K562 (cell line): Measurements from ENCODE around the gene ZBTB16. TPM values are rescaled to one million over a fixed set of nuclear protein-coding genes. Genes with fewer than 3 reads are reported as not detected.

Experiments used
- ATAC-seq: fragments of 200-7000 bp; cut with Tn5 transposase; 3 replicates; pipeline ENCODE4 v1.9.1; 2020; ENCODE audit warnings: moderate library complexity
- BruUV-seq: library from RNA; stranded (reverse); fragments of 400-500 nt; replicated peaks from 2 replicates; lab custom pipeline; 2021; lab: Mats Ljungman, UMichigan
- CTCF ChIA-PET: fragments of 300-600 bp; formaldehyde crosslinking; extraction: SDS; loops from one replicate; lab custom pipeline; 2021; ENCODE audit warnings: low intra/inter-chr PET ratio; lab: Yijun Ruan, JAX
- POLR2A ChIA-PET: fragments of 300-600, 350-650 bp; sonication (Branson Sonifier 250); formaldehyde crosslinking; extraction: SDS; loops from one replicate; lab custom pipeline; 2021; ENCODE audit warnings: antibody characterized with exemption, inconsistent platforms; lab: Yijun Ruan, JAX
- DNase-seq, 4 experiments: peaks; one replicate each; pipeline versions ENCODE4 v3.0.0 to v3.0.0-alpha.2; 2011 to 2018; ENCODE audit warnings: low spot score in 3 of 4, mixed read lengths in 3 of 4; ENCODE audit errors: extremely low read depth in 1 of 4
- FAIRE-seq: peaks from 2 replicates; lab custom pipeline; 2011; peaks lifted over from hg19 to GRCh38; lab: Jason Lieb, UNC
- H2AFZ ChIP-seq: 2 replicates; pipeline ENCODE4 v1.6.0; 2011; ENCODE audit warnings: low read depth, low read length, control low read depth, inconsistent platforms
- H3K27ac ChIP-seq: fragments of 200-600 bp; 3 replicates; pipeline ENCODE4 v1.8.0; 2011; ENCODE audit warnings: low read depth, mild to moderate bottlenecking, control low read depth, inconsistent platforms, low read length, moderate library complexity, mixed read lengths; ENCODE audit errors: extremely low read depth
- H3K27me3 ChIP-seq, 2 experiments: fragments of 300-600 bp in 1 of 2; 2 replicates in 1 of 2; 3 replicates in 1 of 2; pipeline versions ENCODE4 v1.6.0 to v1.8.0; 2011; ENCODE audit warnings: inconsistent platforms in 2 of 2, low read length in 2 of 2, mild to moderate bottlenecking in 1 of 2, mixed read lengths in 1 of 2, moderate library complexity in 1 of 2; ENCODE audit not compliant: control insufficient read depth in 2 of 2, insufficient read depth in 2 of 2
- H3K36me3 ChIP-seq: fragments of 300-600 bp; 3 replicates; pipeline ENCODE4 v1.8.0; 2011; ENCODE audit warnings: mild to moderate bottlenecking, low read length, inconsistent platforms; ENCODE audit not compliant: control insufficient read depth, insufficient read depth
- H3K4me1 ChIP-seq, 2 experiments: fragments of 200-600 bp in 1 of 2; replicated peaks in 1 of 2; 2 replicates in 1 of 2; 3 replicates in 1 of 2; pipeline versions ENCODE4 v1.5.1 to v1.8.0; 2011; ENCODE audit warnings: inconsistent platforms in 2 of 2, low read length in 2 of 2, mild to moderate bottlenecking in 1 of 2, mixed read lengths in 1 of 2, moderate library complexity in 1 of 2; ENCODE audit not compliant: control insufficient read depth in 2 of 2, insufficient read depth in 2 of 2
- H3K4me2 ChIP-seq: 2 replicates; pipeline ENCODE4 v1.6.1; 2011; ENCODE audit warnings: low read length, control low read depth, inconsistent platforms, mixed read lengths; ENCODE audit not compliant: insufficient read depth
- H3K4me3 ChIP-seq: fragments of 200-600 bp; sonication (generic), shearing (Covaris generic); 2 replicates; pipeline ENCODE4 v1.5.1; 2016; ENCODE audit warnings: control low read depth, inconsistent platforms
- H3K79me2 ChIP-seq: fragments of 200-600 bp; 3 replicates; pipeline ENCODE4 v1.8.0; 2011; ENCODE audit warnings: low read length, inconsistent platforms; ENCODE audit not compliant: control insufficient read depth, insufficient read depth
- H3K9ac ChIP-seq, 2 experiments: 2 replicates each; pipeline versions ENCODE4 v1.6.0 to v1.6.1; 2011; ENCODE audit warnings: low read depth in 2 of 2, low read length in 2 of 2, control low read depth in 1 of 2, inconsistent platforms in 1 of 2, mild to moderate bottlenecking in 1 of 2, mixed read lengths in 1 of 2; ENCODE audit not compliant: insufficient read depth in 1 of 2
- H3K9me1 ChIP-seq: one replicate; pipeline ENCODE4 v1.6.0; 2011; ENCODE audit warnings: inconsistent platforms, mild to moderate bottlenecking, low read length, moderate library complexity; ENCODE audit not compliant: control insufficient read depth, insufficient read depth
- H3K9me3 ChIP-seq: replicated peaks from 2 replicates; pipeline ENCODE4 v1.5.1; 2011; ENCODE audit warnings: low read depth, low read length, inconsistent platforms; ENCODE audit not compliant: control insufficient read depth, insufficient read depth
- H4K20me1 ChIP-seq: replicated peaks from 2 replicates; pipeline ENCODE4 v1.6.1; 2011; ENCODE audit warnings: low read length, inconsistent platforms, mixed read lengths; ENCODE audit not compliant: control insufficient read depth, insufficient read depth
- MAZ ChIP-seq, 2 experiments: fragments of 450-650 bp in 1 of 2; sonication (generic) in 1 of 2; formaldehyde crosslinking; IDR thresholded peaks in 1 of 2; conservative IDR thresholded peaks in 1 of 2; 2 replicates each; pipeline versions ENCODE4 v1.4.0 to v1.5.0; 2020; ENCODE audit warnings: mild to moderate bottlenecking in 1 of 2, missing genetic modification reagents in 1 of 2
- MEF2A ChIP-seq: IDR thresholded peaks from 2 replicates; pipeline ENCODE4 v1.6.1; 2011; ENCODE audit warnings: low read depth, mild to moderate bottlenecking, low read length, moderate library complexity; ENCODE audit not compliant: control insufficient read depth
- PML ChIP-seq: IDR thresholded peaks from 2 replicates; pipeline ENCODE4 v1.6.1; 2012; ENCODE audit warnings: low read length, inconsistent platforms
- SAFB2 ChIP-seq: fragments of 200-400 bp; formaldehyde crosslinking; IDR thresholded peaks from 2 replicates; pipeline ENCODE4 v1.6.1; 2018; ENCODE audit warnings: borderline replicate concordance, low read length, low read depth, moderate library complexity; ENCODE audit not compliant: severe bottlenecking
- SIN3B ChIP-seq: fragments of 450-650 bp; IDR thresholded peaks from 2 replicates; pipeline ENCODE4 v1.6.1; 2017; ENCODE audit warnings: low read depth, mild to moderate bottlenecking, moderate library complexity
- SOX6 ChIP-seq: fragments of 450-650 bp; IDR thresholded peaks from 2 replicates; pipeline ENCODE4 v1.6.1; 2014; ENCODE audit warnings: mild to moderate bottlenecking
- ZNF316 ChIP-seq: fragments of 450-650 bp; IDR thresholded peaks from 2 replicates; pipeline ENCODE4 v1.6.1; 2016
- WGBS: fragments of 100-300 bp; shearing (Covaris generic); methylation state at CpG from one replicate; pipeline ENCODE4 v1.1.6; 2016; ENCODE audit warnings: low coverage, mixed read lengths; ENCODE audit not compliant: insufficient coverage; ENCODE audit errors: missing lambda C conversion rate; 5-methylcytosine and 5-hydroxymethylcytosine counted together
- in situ Hi-C: fragments of 300-500 bp; cut with MboI; formaldehyde crosslinking; loops from 4 replicates; pipeline ENCODE4 v1.15.0; 2018; ENCODE audit warnings: inconsistent platforms, mixed read lengths
- intact Hi-C: fragments of 100-400 bp; cut with micrococcal nuclease; formaldehyde crosslinking; loops from 2 replicates; pipeline ENCODE4 v1.14.2; 2022
- polyA plus RNA-seq, 8 experiments: library from polyadenylated mRNA; depleted of rRNA in 4 of 8; stranded (reverse) in 5 of 8; unstranded in 3 of 8; fragments of >200 nt; fragmentation: Nextera tagmentation in 2 of 8; fragmentation: Illumina TruSeq in 1 of 8; extraction: Ambion mirVana in 2 of 8; extraction: Trizol in 1 of 8; gene quantifications; 2 replicates each; pipeline versions ENCODE4 v1.2.1 to v1.2.3, GENCODE V29; 2011 to 2014; ENCODE audit warnings: inconsistent platforms in 1 of 8, missing spikeins in 1 of 8
- total RNA-seq, 7 experiments: library from RNA; depleted of rRNA in 6 of 7; stranded (reverse); fragments of >200 nt in 6 of 7; fragmentation: Illumina TruSeq in 2 of 7; extraction: Trizol in 2 of 7; gene quantifications; 2 replicates each; pipeline versions ENCODE4 v1.2.1 to v1.2.3, GENCODE V29; 2011 to 2021; ENCODE audit warnings: low replicate concordance in 1 of 7
- TF ChIP-seq, protein P1 (sequence below): fragments of 450-650 bp; IDR thresholded peaks from 2 replicates; pipeline ENCODE4 v1.6.1; 2016; ENCODE audit warnings: missing biosample characterization, missing genetic modification characterization

ZBTB16 gene
- total and polyA plus RNA-seq, 9 of the 15 experiments (the other 6 are each of a cell fraction or from before 2014, with no cell fraction given) = 0.06 to 0.40 (median 0.24) TPM; not detected in 4

DNA sequence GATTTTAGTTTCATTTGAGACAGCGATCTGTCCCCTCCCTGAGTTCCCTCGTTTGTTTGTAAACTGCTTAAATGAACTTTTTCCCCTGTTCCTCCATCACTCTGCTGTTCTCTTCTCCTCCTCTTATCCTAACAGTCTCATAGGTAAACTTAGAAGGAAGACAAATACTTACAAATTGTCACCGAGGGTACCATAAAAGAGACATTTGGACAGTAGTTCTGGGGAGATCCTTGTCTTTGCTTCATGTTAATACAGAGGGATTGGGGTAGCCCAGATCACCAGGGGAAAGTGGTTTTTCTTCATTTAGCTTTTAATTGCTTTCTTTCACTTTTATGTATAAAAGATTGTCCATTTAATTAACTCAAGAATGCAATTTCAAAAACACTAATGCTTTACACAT, 46.1 kb downstream of the ZBTB16 start:
- CTCF ChIA-PET = no interaction called here
- peaks cover 47 to 70% of the 10 kb centered on the region in 2 experiments for H3K27me3 ChIP-seq
- H3K36me3 ChIP-seq = no peaks in the 10 kb centered on the region
- intact Hi-C loops (no loop called here), in situ Hi-C loops (no loop called here)
- H3K4me3 ChIP-seq = no peak overlapping the region
- no TSS peak for BruUV-seq
- H2AFZ ChIP-seq = no peak overlapping the region
- POLR2A ChIA-PET = interaction anchor here (0.9 kb wide), 1 partner anchor 12 kb away, joined by 3 read pairs; no protein-coding TSS in a partner anchor
- no peak overlapping the region for H3K27ac ChIP-seq
- DNase-seq = no peak
- H3K9me3 ChIP-seq = no peaks in the 10 kb centered on the region
- no peaks in the 10 kb centered on the region for H4K20me1 ChIP-seq
- no peaks in the 10 kb centered on the region for H3K9me1 ChIP-seq
- no peak for FAIRE-seq
- H3K9ac ChIP-seq = no peak overlapping the region
- no peak for TF ChIP-seq ZNF316
- no peak for TF ChIP-seq SOX6
- no peak for TF ChIP-seq MEF2A
- no peak for TF ChIP-seq MAZ (CRISPR knock-in tag; conservative IDR thresholded peaks at IDR 0.05 in 1 of 2, IDR thresholded peaks at IDR 0.05 in 1 of 2)
- TF ChIP-seq, protein P1, sequence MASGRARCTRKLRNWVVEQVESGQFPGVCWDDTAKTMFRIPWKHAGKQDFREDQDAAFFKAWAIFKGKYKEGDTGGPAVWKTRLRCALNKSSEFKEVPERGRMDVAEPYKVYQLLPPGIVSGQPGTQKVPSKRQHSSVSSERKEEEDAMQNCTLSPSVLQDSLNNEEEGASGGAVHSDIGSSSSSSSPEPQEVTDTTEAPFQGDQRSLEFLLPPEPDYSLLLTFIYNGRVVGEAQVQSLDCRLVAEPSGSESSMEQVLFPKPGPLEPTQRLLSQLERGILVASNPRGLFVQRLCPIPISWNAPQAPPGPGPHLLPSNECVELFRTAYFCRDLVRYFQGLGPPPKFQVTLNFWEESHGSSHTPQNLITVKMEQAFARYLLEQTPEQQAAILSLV (tag) = no peak
- TF ChIP-seq SIN3B = no peak
- TF ChIP-seq SAFB2 = no peak
- TF ChIP-seq PML = no peak
- WGBS = 0% methylated on average over 2 of the region's 3 CpGs
- H3K4me2 ChIP-seq = no peak overlapping the region
- H3K4me1 ChIP-seq = no peaks in the 10 kb centered on the region
- no peak for ATAC-seq
- no peaks in the 10 kb centered on the region for H3K79me2 ChIP-seq
